A673 (cell line): Measurements from ENCODE around the gene GNAZ. TPM values are rescaled to one million over a fixed set of nuclear protein-coding genes. Genes with fewer than 3 reads are reported as not detected.

Experiments
- BruUV-seq: library from RNA; stranded (reverse); fragments of 400-500 nt; replicated peaks from 2 replicates; lab custom pipeline; 2021; lab: Mats Ljungman, UMichigan
- CTCF ChIA-PET: fragments of 300-600 bp; sonication (Branson Sonifier 250); formaldehyde crosslinking; loops from one replicate; lab custom pipeline; 2022; ENCODE audit warnings: antibody characterized with exemption; lab: Charles Lee
- POLR2A ChIA-PET: fragments of 300-600 bp; sonication (Branson Sonifier 250); formaldehyde crosslinking; loops from one replicate; lab custom pipeline; 2022; ENCODE audit warnings: antibody characterized with exemption; ENCODE audit not compliant: low non-redundant PET; lab: Charles Lee
- DNase-seq: peaks from one replicate; pipeline ENCODE4 v3.0.0-alpha.2; 2015; ENCODE audit warnings: low spot score
- H3K27ac ChIP-seq: fragments of 200-600 bp; sonication (generic); 2 replicates; pipeline ENCODE4 v1.5.1; 2016; ENCODE audit warnings: mixed run types, low read depth, mild to moderate bottlenecking, mixed read lengths, antibody characterized with exemption, low read length; ENCODE audit not compliant: poor library complexity, severe bottlenecking
- H3K27me3 ChIP-seq: fragments of 200-600 bp; sonication (generic); replicated peaks from 2 replicates; pipeline ENCODE4 v1.6.1; 2017; ENCODE audit warnings: mixed run types, low read depth, mild to moderate bottlenecking, mixed read lengths, antibody characterized with exemption, low read length; ENCODE audit not compliant: insufficient read depth, poor library complexity
- H3K36me3 ChIP-seq: fragments of 200-600 bp; sonication (generic); 2 replicates; pipeline ENCODE4 v1.6.1; 2016; ENCODE audit warnings: mixed run types, mild to moderate bottlenecking, mixed read lengths, antibody characterized with exemption, low read length; ENCODE audit not compliant: insufficient read depth, poor library complexity, severe bottlenecking
- H3K4me1 ChIP-seq: fragments of 200-600 bp; sonication (generic); 2 replicates; pipeline ENCODE4 v1.6.1; 2017; ENCODE audit warnings: mixed run types, mild to moderate bottlenecking, mixed read lengths, antibody characterized with exemption, low read length; ENCODE audit not compliant: insufficient read depth, poor library complexity, severe bottlenecking
- H3K4me3 ChIP-seq: fragments of 200-600 bp; sonication (generic); 2 replicates; pipeline ENCODE4 v1.5.1; 2016; ENCODE audit warnings: low read depth, mixed run types, mild to moderate bottlenecking, mixed read lengths, low read length; ENCODE audit not compliant: poor library complexity, severe bottlenecking
- H3K9me3 ChIP-seq: fragments of 200-600 bp; sonication (generic); 2 replicates; pipeline ENCODE4 v1.6.1; 2016; ENCODE audit warnings: mixed run types, low read depth, mild to moderate bottlenecking, mixed read lengths, antibody characterized with exemption, low read length; ENCODE audit not compliant: poor library complexity, severe bottlenecking
- CTCF ChIP-seq: fragments of 300-800, 200-600 bp; sonication (generic); conservative IDR thresholded peaks from 2 replicates; pipeline ENCODE4 v1.5.1; 2017; ENCODE audit warnings: low read depth, mild to moderate bottlenecking, antibody characterized with exemption, low read length, moderate library complexity, mixed read lengths
- EZH2 ChIP-seq: fragments of 200-600 bp; sonication (generic); IDR thresholded peaks from 2 replicates; pipeline ENCODE4 v1.6.1; 2017; ENCODE audit warnings: borderline replicate concordance, low read depth, mild to moderate bottlenecking, mixed read lengths, antibody characterized with exemption, low read length; ENCODE audit not compliant: poor library complexity, severe bottlenecking
- intact Hi-C: fragments of 100-400 bp; cut with micrococcal nuclease; formaldehyde crosslinking; loops from one replicate; pipeline ENCODE4 v1.10.0; 2022; ENCODE audit not compliant: unreplicated experiment
- total RNA-seq: library from RNA; stranded (reverse); gene quantifications from 2 replicates; pipeline ENCODE4 v1.2.3, GENCODE V29; 2021

GNAZ gene
- total RNA-seq, 1 experiment from 2014 or later, result 5.1 TPM

- Histone ChIP-seq H3K36me3 (no peaks in the 10 kb centered on the region), H3K27me3 (no peaks in the 10 kb centered on the region), H3K4me3 (no peak overlapping the region), H3K27ac (no peak overlapping the region), H3K4me1 (no peaks in the 10 kb centered on the region), H3K9me3 (no peaks in the 10 kb centered on the region)
- ChIA-PET POLR2A (no interaction called here), CTCF (no interaction called here)
- no peak for TF ChIP-seq CTCF
- no peak for TF ChIP-seq EZH2
- intact Hi-C loops, result no loop called here
- BruUV-seq, result no TSS peak
- DNase-seq, result no peak
Observed at GRCh38 chr22:23091760-23092159, 21.4 kb downstream of the GNAZ start.

- Histone ChIP-seq H3K27ac (no peak overlapping the region), H3K36me3 (no peaks in the 10 kb centered on the region), H3K27me3 (no peaks in the 10 kb centered on the region), H3K9me3 (no peaks in the 10 kb centered on the region), H3K4me3 (no peak overlapping the region), H3K4me1 (no peaks in the 10 kb centered on the region)
- intact Hi-C loops, result no loop called here
- TF ChIP-seq CTCF, result no peak
- TF ChIP-seq EZH2, result no peak
- BruUV-seq, result no TSS peak
- DNase-seq, result no peak
- CTCF ChIA-PET, result no interaction called here
- POLR2A ChIA-PET, result no interaction called here
Observed at GRCh38 chr22:23092217-23092955, 22.1 kb downstream of the GNAZ start.

GRCh38 chr22:23093051-23093788 lies 22.9 kb downstream of the GNAZ start:
- no peak overlapping the region for H3K4me3 ChIP-seq
- no peak overlapping the region for H3K27ac ChIP-seq
- ChIA-PET POLR2A (no interaction called here), CTCF (no interaction called here)
- no peak for DNase-seq
- TF ChIP-seq CTCF, result no peak
- H3K27me3 ChIP-seq, result no peaks in the 10 kb centered on the region
- H3K36me3 ChIP-seq, result no peaks in the 10 kb centered on the region
- intact Hi-C loops, result no loop called here
- BruUV-seq, result no TSS peak
- H3K9me3 ChIP-seq, result no peaks in the 10 kb centered on the region
- no peaks in the 10 kb centered on the region for H3K4me1 ChIP-seq
